GM19240 (cell line): ENCODE results near the gene CSPG4.
"Not testable (repeated sequence)": the region's sequence is repeated elsewhere in the genome, so short reads cannot be mapped to it uniquely, and the experiment has no call there.

Experiments used
- DNase-seq: peaks from one replicate; pipeline ENCODE4 v3.0.0; 2011; ENCODE audit warnings: low spot score; ENCODE audit not compliant: insufficient read length

CSPG4 gene

GRCh38 chr15:75704618-75705017, 8.0 kb downstream of the CSPG4 start:
- DNase-seq = no peak

- DNase-seq = no peak
These were observed 8.4 kb downstream of the CSPG4 start for GRCh38 chr15:75704263-75704615.

GRCh38 chr15:75703440-75704262, 9.0 kb downstream of the CSPG4 start:
- not testable (repeated sequence) for DNase-seq

- no peak for DNase-seq
These were observed 10.2 kb downstream of the CSPG4 start for GRCh38 chr15:75702436-75702835.

GRCh38 chr15:75701071-75702003, 11.3 kb downstream of the CSPG4 start:
- DNase-seq = not testable (repeated sequence)

GRCh38 chr15:75699961-75700874, 12.4 kb downstream of the CSPG4 start:
- not testable (repeated sequence) for DNase-seq

GRCh38 chr15:75699517-75699916, 13.1 kb downstream of the CSPG4 start:
- DNase-seq = not testable (repeated sequence)

GRCh38 chr15:75697974-75698747, 14.5 kb downstream of the CSPG4 start:
- DNase-seq = not testable (repeated sequence)

- no peak for DNase-seq
These were observed 15.1 kb downstream of the CSPG4 start for GRCh38 chr15:75697523-75697922.

- no peak for DNase-seq
These were observed 15.8 kb downstream of the CSPG4 start for GRCh38 chr15:75696854-75697259.

GRCh38 chr15:75696311-75696720, 16.3 kb downstream of the CSPG4 start:
- DNase-seq = no peak

- DNase-seq = no peak
These were observed 16.9 kb downstream of the CSPG4 start for GRCh38 chr15:75695634-75696310.

- no peak for DNase-seq
These were observed 17.4 kb downstream of the CSPG4 start for GRCh38 chr15:75695220-75695619.

GRCh38 chr15:75694241-75695182, 18.1 kb downstream of the CSPG4 start:
- DNase-seq = no peak

GRCh38 chr15:75693501-75694240, 19.0 kb downstream of the CSPG4 start:
- DNase-seq = no peak

GRCh38 chr15:75693028-75693427, 19.6 kb downstream of the CSPG4 start:
- not testable (repeated sequence) for DNase-seq

- DNase-seq = not testable (repeated sequence)
These were observed 20.3 kb downstream of the CSPG4 start for GRCh38 chr15:75692311-75692710.

- DNase-seq = not testable (repeated sequence)
These were observed 23.2 kb downstream of the CSPG4 start for GRCh38 chr15:75689429-75689828.
